Keratinocyte (primary cell): Measurements from ENCODE around the gene DRD2.

Experiments
- CTCF ChIP-seq, 3 experiments: IDR thresholded peaks in 1 of 3; conservative IDR thresholded peaks in 1 of 3; optimal IDR thresholded peaks in 1 of 3; 2 replicates in 2 of 3; 3 replicates in 1 of 3; pipeline versions ENCODE3 to v1.5.1; 2011; ENCODE audit warnings: low read length in 3 of 3, mild to moderate bottlenecking in 3 of 3, moderate library complexity in 2 of 3, control low read depth in 1 of 3, inconsistent platforms in 1 of 3; ENCODE audit not compliant: insufficient read depth in 2 of 3; ENCODE audit errors: extremely low read depth in 1 of 3
- EZH2 ChIP-seq: IDR thresholded peaks from one replicate; pipeline ENCODE4 v1.6.1; 2012; ENCODE audit warnings: inconsistent platforms, mild to moderate bottlenecking, low read length, moderate library complexity

GRCh38 chr11:113398669-113399430 is 76.3 kb downstream of the DRD2 start:
- no peak for TF ChIP-seq EZH2
- no peak for TF ChIP-seq CTCF (optimal IDR thresholded peaks at IDR 0.05 in 1 of 3, IDR thresholded peaks at IDR 0.05 in 1 of 3, conservative IDR thresholded peaks at IDR 0.05 in 1 of 3; ENCODE audit: extremely low read depth in 1 of 3, insufficient read depth in 2 of 3, low read length in 3 of 3)
